Esophagus squamous epithelium (tissue), 5 donors: Measurements from ENCODE around the gene PTPRN2. TPM values are rescaled to one million over a fixed set of nuclear protein-coding genes. Genes with fewer than 3 reads are reported as not detected.

Experiments used
- DNase-seq: peaks from one replicate; lab custom pipeline; 2025; lab: John Stamatoyannopoulos, UW
- H3K27ac ChIP-seq, 4 donors: fragments of 200-600 bp; sonication (generic); one replicate each; pipeline ENCODE4 v1.5.1; 2016 to 2019; ENCODE audit warnings: mild to moderate bottlenecking in 1 of 4
- H3K27me3 ChIP-seq, 4 donors: fragments of 200-600 bp; sonication (generic); 1 replicate in 3 of 4; 2 replicates in 1 of 4; pipeline versions ENCODE4 v1.5.1 to v1.6.0; 2017 to 2021; ENCODE audit warnings: antibody characterized with exemption in 1 of 4
- H3K36me3 ChIP-seq, 3 donors: fragments of 200-600 bp; sonication (generic); one replicate each; pipeline ENCODE4 v1.5.1; 2016 to 2019
- H3K4me1 ChIP-seq, 3 donors: fragments of 200-600 bp; sonication (generic); one replicate each; pipeline ENCODE4 v1.5.1; 2017 to 2019
- H3K4me3 ChIP-seq, 4 donors: fragments of 200-600 bp; sonication (generic); 1 replicate in 3 of 4; 2 replicates in 1 of 4; pipeline ENCODE4 v1.5.1; 2016 to 2019; ENCODE audit warnings: mild to moderate bottlenecking in 2 of 4, moderate library complexity in 1 of 4
- H3K9me3 ChIP-seq, 3 donors: fragments of 200-600 bp; sonication (generic); one replicate each; pipeline ENCODE4 v1.5.1; 2016 to 2019
- CTCF ChIP-seq, 6 experiments: fragments of 450-650 bp in 4 of 6; fragments of 200-600 bp in 2 of 6; sonication (generic) in 2 of 6; IDR thresholded peaks; one replicate each; pipeline ENCODE4 v1.5.1; 2016 to 2019; ENCODE audit warnings: antibody characterized with exemption in 6 of 6, mild to moderate bottlenecking in 4 of 6, moderate library complexity in 4 of 6
- POLR2A ChIP-seq, 4 donors: fragments of 450-650 bp; IDR thresholded peaks; one replicate each; pipeline ENCODE4 v1.6.1; 2017; ENCODE audit warnings: antibody characterized with exemption in 4 of 4, mild to moderate bottlenecking in 4 of 4, moderate library complexity in 3 of 4
- WGBS, 2 donors: methylation state at CpG; one replicate each; pipeline ENCODE4 v1.1.5; 2018; 5-methylcytosine and 5-hydroxymethylcytosine counted together
- intact Hi-C: fragments of 100-400 bp; cut with DNase I; formaldehyde crosslinking; loops from one replicate; pipeline ENCODE4 v1.15.0; 2022
- total RNA-seq, 4 donors: library from RNA; depleted of rRNA; stranded (reverse); fragments of >200 nt; gene quantifications; one replicate each; pipeline ENCODE4 v1.1.0, GENCODE V29; 2016
- donor health status: DM: yes; HTN: yes; CAD: no.

Gene PTPRN2
- total RNA-seq, 4 donors from 2014 or later, result 0.38 to 2.7 (median 1.0) TPM

- Histone ChIP-seq H3K9me3 (no peaks in the 10 kb centered on the region), H3K4me1 (no peaks in the 10 kb centered on the region), H3K27ac (no peak overlapping the region), H3K27me3 (no peaks in the 10 kb centered on the region), H3K36me3 (no peaks in the 10 kb centered on the region), H3K4me3 (no peak overlapping the region)
- WGBS, 2 donors, result 84 to 85% methylated on average over 20 to 23 of the region's 28 CpGs
- TF ChIP-seq POLR2A (IDR thresholded peaks at IDR 0.05), result no peak
- intact Hi-C loops, result no loop called here
- DNase-seq, result no peak
These were observed 965.0 kb downstream of the PTPRN2 start for GRCh38 chr7:157622408-157623205.

DNA sequence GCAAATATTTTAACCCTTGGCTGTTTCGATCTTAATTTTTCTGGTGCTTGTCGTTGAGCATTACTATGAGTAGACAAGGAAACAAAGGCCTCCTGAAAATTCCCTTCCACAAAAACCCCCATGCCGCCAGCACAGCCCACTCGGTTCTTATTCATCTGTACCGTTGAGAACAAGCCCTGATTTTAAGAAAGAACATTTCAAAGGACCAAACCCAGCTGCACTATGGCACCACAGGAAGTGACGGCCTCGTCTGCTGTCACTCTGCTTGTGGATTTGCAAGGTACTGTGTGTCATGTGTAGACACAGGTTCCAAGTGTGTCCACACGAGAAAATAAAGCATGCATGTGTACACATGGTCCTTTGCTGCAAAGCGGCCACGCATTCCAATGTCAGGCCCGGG, 965.6 kb downstream of the PTPRN2 start:
- no peaks in the 10 kb centered on the region for H3K4me1 ChIP-seq
- 71 to 81% methylated on average over 7 to 11 of the region's 11 CpGs for WGBS, 2 donors
- H3K36me3 ChIP-seq, result no peaks in the 10 kb centered on the region
- no peak for DNase-seq
- intact Hi-C loops, result no loop called here
- no peaks in the 10 kb centered on the region for H3K27me3 ChIP-seq
- TF ChIP-seq CTCF (IDR thresholded peaks at IDR 0.05) (no peak), POLR2A (IDR thresholded peaks at IDR 0.05) (no peak)
- H3K4me3 ChIP-seq, result no peak overlapping the region
- no peaks in the 10 kb centered on the region for H3K9me3 ChIP-seq
- H3K27ac ChIP-seq, result no peak overlapping the region

GRCh38 chr7:157621131-157621681, 966.4 kb downstream of the PTPRN2 start:
- peaks cover 0 to 4% (median 0%) of the 10 kb centered on the region in 3 donors for H3K4me1 ChIP-seq
- H3K9me3 ChIP-seq, result no peaks in the 10 kb centered on the region
- 72 to 100% methylated on average over 3 to 13 of the region's 33 CpGs for WGBS, 2 donors
- H3K27me3 ChIP-seq, result no peaks in the 10 kb centered on the region
- TF ChIP-seq CTCF (IDR thresholded peaks at IDR 0.05) (no peak), POLR2A (IDR thresholded peaks at IDR 0.05) (no peak)
- H3K4me3 ChIP-seq, result no peak overlapping the region
- DNase-seq, result no peak
- no peaks in the 10 kb centered on the region for H3K36me3 ChIP-seq
- intact Hi-C loops, result no loop called here
- H3K27ac ChIP-seq, result no peak overlapping the region

GRCh38 chr7:157620616-157621015, 967.0 kb downstream of the PTPRN2 start:
- no peaks in the 10 kb centered on the region for H3K27me3 ChIP-seq
- WGBS, 2 donors, result 69 to 70% methylated on average over 5 to 8 of the region's 11 CpGs
- TF ChIP-seq POLR2A (IDR thresholded peaks at IDR 0.05), result no peak
- TF ChIP-seq CTCF (IDR thresholded peaks at IDR 0.05), result no peak
- peaks cover 0 to 10% (median 0%) of the 10 kb centered on the region in 3 donors for H3K4me1 ChIP-seq
- H3K36me3 ChIP-seq, result no peaks in the 10 kb centered on the region
- no peak for DNase-seq
- no peaks in the 10 kb centered on the region for H3K9me3 ChIP-seq
- intact Hi-C loops, result no loop called here
- H3K27ac ChIP-seq, result no peak overlapping the region
- H3K4me3 ChIP-seq, result no peak overlapping the region

GRCh38 chr7:157619753-157620525, 967.7 kb downstream of the PTPRN2 start:
- peaks cover 0 to 14% (median 0%) of the 10 kb centered on the region in 3 donors for H3K4me1 ChIP-seq
- DNase-seq, result no peak
- H3K27ac ChIP-seq, result no peak overlapping the region
- WGBS, 2 donors, result 80 to 81% methylated on average over 17 to 26 of the region's 26 CpGs
- TF ChIP-seq CTCF (IDR thresholded peaks at IDR 0.05) (no peak), POLR2A (IDR thresholded peaks at IDR 0.05) (no peak)
- no peaks in the 10 kb centered on the region for H3K36me3 ChIP-seq
- intact Hi-C loops, result no loop called here
- H3K4me3 ChIP-seq, result no peak overlapping the region
- H3K27me3 ChIP-seq, result no peaks in the 10 kb centered on the region
- no peaks in the 10 kb centered on the region for H3K9me3 ChIP-seq
